Inferior parietal cortex (tissue), 1 donor: ENCODE data around the gene DNAH2.

Experiments
- DNase-seq: peaks from one replicate; pipeline ENCODE4 v3.0.0-alpha.2; 2016; ENCODE audit errors: extremely low spot score

The DNAH2 gene

GRCh38 chr17:7818746-7819645 lies 101.5 kb downstream of the DNAH2 start:
- DNase-seq: no peak

- no peak for DNase-seq
Measured at GRCh38 chr17:7820231-7820630, 102.7 kb downstream of the DNAH2 start.

- DNase-seq: no peak
Measured at GRCh38 chr17:7822126-7822525, 104.6 kb downstream of the DNAH2 start.

- no peak for DNase-seq
Measured at GRCh38 chr17:7823581-7824001, 106.0 kb downstream of the DNAH2 start.

GRCh38 chr17:7824021-7824924 lies 106.7 kb downstream of the DNAH2 start:
- no peak for DNase-seq

GRCh38 chr17:7825206-7825990 lies 107.9 kb downstream of the DNAH2 start:
- DNase-seq: peak; percentile 13

GRCh38 chr17:7830616-7831015 lies 113.1 kb downstream of the DNAH2 start:
- DNase-seq: no peak

- DNase-seq: no peak
Measured at GRCh38 chr17:7831233-7831632, 113.7 kb downstream of the DNAH2 start.

- DNase-seq: no peak
Measured at GRCh38 chr17:7832431-7832830, 114.9 kb downstream of the DNAH2 start.

GRCh38 chr17:7833011-7833794 lies 115.7 kb downstream of the DNAH2 start:
- DNase-seq: no peak

- peak; percentile 72 for DNase-seq
Measured at GRCh38 chr17:7833795-7834541, 116.4 kb downstream of the DNAH2 start, which contains the start of gene KDM6B. Gene KDM6B, plus strand, starts transcription at chr17:7834217. Its CDS starts 11,338 bp downstream, at chr17:7845555.

GRCh38 chr17:7834542-7834956 lies 117.0 kb downstream of the DNAH2 start:
- no peak for DNase-seq

- peak; percentile 95 for DNase-seq
Measured at GRCh38 chr17:7834957-7835813, 117.6 kb downstream of the DNAH2 start.

- DNase-seq: peak; percentile 65
Measured at GRCh38 chr17:7835814-7836595, 118.5 kb downstream of the DNAH2 start.

- DNase-seq: peak; percentile 62
Measured at GRCh38 chr17:7836596-7837407, 119.3 kb downstream of the DNAH2 start.

GRCh38 chr17:7837408-7838088 lies 120.0 kb downstream of the DNAH2 start:
- no peak for DNase-seq
